HG03378 (cell line): ENCODE results near the gene MSRB2.
"Not testable (repeated sequence)": the region's sequence is repeated elsewhere in the genome, so short reads cannot be mapped to it uniquely, and the experiment has no call there.

Experiments used
- ATAC-seq: cut with Tn5 transposase; IDR thresholded peaks from one replicate; pipeline ENCODE4 v1.9.1; 2021; ENCODE audit warnings: mild to moderate bottlenecking, moderate library complexity; ENCODE audit not compliant: unreplicated experiment

Gene MSRB2

GRCh38 chr10:23069019-23069815, 26.2 kb upstream of the MSRB2 start:
- no peak for ATAC-seq

- peak; percentile 16 for ATAC-seq
Observed at GRCh38 chr10:23070092-23070912, 25.1 kb upstream of the MSRB2 start.

GRCh38 chr10:23070913-23071218, 24.5 kb upstream of the MSRB2 start:
- peak; percentile 55 for ATAC-seq

- ATAC-seq = not testable (repeated sequence)
Observed at GRCh38 chr10:23072593-23072992, 22.8 kb upstream of the MSRB2 start.

- ATAC-seq = no peak
Observed at GRCh38 chr10:23073527-23073926, 21.9 kb upstream of the MSRB2 start.

- ATAC-seq = no peak
Observed at GRCh38 chr10:23075672-23076071, 19.7 kb upstream of the MSRB2 start.

GRCh38 chr10:23078114-23078513, 17.3 kb upstream of the MSRB2 start:
- ATAC-seq = no peak

- no peak for ATAC-seq
Observed at GRCh38 chr10:23079700-23080099, 15.7 kb upstream of the MSRB2 start.

- no peak for ATAC-seq
Observed at GRCh38 chr10:23080262-23080661, 15.1 kb upstream of the MSRB2 start.

- no peak for ATAC-seq
Observed at GRCh38 chr10:23081221-23081750, 14.1 kb upstream of the MSRB2 start.

GRCh38 chr10:23081891-23082290, 13.5 kb upstream of the MSRB2 start:
- ATAC-seq = no peak

GRCh38 chr10:23088609-23089008, 6.8 kb upstream of the MSRB2 start:
- ATAC-seq = no peak

- ATAC-seq = no peak
Observed at GRCh38 chr10:23094786-23095403, 484 bp upstream of the MSRB2 start.

GRCh38 chr10:23095966-23096801, 805 bp downstream of the MSRB2 start:
- peak; percentile 46 for ATAC-seq

- ATAC-seq = no peak
Observed at GRCh38 chr10:23096802-23097549, 1.6 kb downstream of the MSRB2 start.

- ATAC-seq = no peak
Observed at GRCh38 chr10:23099079-23099478, 3.7 kb downstream of the MSRB2 start.

- no peak for ATAC-seq
Observed at GRCh38 chr10:23099816-23100215, 4.4 kb downstream of the MSRB2 start.

- ATAC-seq = no peak
Observed at GRCh38 chr10:23100331-23101030, 5.1 kb downstream of the MSRB2 start.

- no peak for ATAC-seq
Observed at GRCh38 chr10:23106331-23107072, 11.1 kb downstream of the MSRB2 start.
